Psoas muscle (tissue), 8 donors: ENCODE results near the gene TRUB1. TPM values are rescaled to one million over a fixed set of nuclear protein-coding genes. Genes with fewer than 3 reads are reported as not detected.

ENCODE experiments used
- ATAC-seq, 4 donors: fragments of 200-7000 bp; cut with Tn5 transposase; one replicate each; pipeline ENCODE4 v1.9.1; 2020; ENCODE audit warnings: moderate library complexity in 3 of 4, mild to moderate bottlenecking in 2 of 4
- DNase-seq, 2 donors: peaks; one replicate each; pipeline ENCODE4 v3.0.0-alpha.2; 2020
- H3K27ac ChIP-seq: fragments of 200-600 bp; one replicate; pipeline ENCODE4 v1.8.0; 2022
- H3K27me3 ChIP-seq, 3 donors: fragments of 200-600 bp in 1 of 3; one replicate each; pipeline versions ENCODE4 v1.6.1 to v1.8.0; 2013 to 2022; ENCODE audit warnings: low read length in 2 of 3, mild to moderate bottlenecking in 2 of 3, moderate library complexity in 1 of 3; ENCODE audit not compliant: insufficient read depth in 3 of 3
- H3K36me3 ChIP-seq, 2 donors: fragments of 200-600 bp in 1 of 2; one replicate each; pipeline versions ENCODE4 v1.6.1 to v1.8.0; 2013 to 2022; ENCODE audit warnings: low read depth in 1 of 2, mild to moderate bottlenecking in 1 of 2, moderate library complexity in 1 of 2; ENCODE audit not compliant: insufficient read depth in 1 of 2
- H3K4me1 ChIP-seq: fragments of 200-600 bp; one replicate; pipeline ENCODE4 v1.8.0; 2022
- H3K4me3 ChIP-seq: fragments of 200-600 bp; one replicate; pipeline ENCODE4 v1.8.0; 2022; ENCODE audit warnings: mild to moderate bottlenecking
- H3K9me3 ChIP-seq: fragments of 200-600 bp; one replicate; pipeline ENCODE4 v1.8.0; 2022
- CTCF ChIP-seq: fragments of 200-600 bp; IDR thresholded peaks from one replicate; pipeline ENCODE4 v1.8.0; 2022; ENCODE audit warnings: antibody characterized with exemption
- WGBS, 3 donors: extraction: QIAGEN DNeasy Blood & Tissue Kit; methylation state at CpG; one replicate each; pipeline versions ENCODE4 v1.1.6 to v1.1.7; 2013; 5-methylcytosine and 5-hydroxymethylcytosine counted together
- intact Hi-C, 2 donors: fragments of 100-400 bp; cut with DNase I; formaldehyde crosslinking; loops; one replicate each; pipeline versions ENCODE4 v1.11.0 to v1.14.2; 2022
- polyA plus RNA-seq, 3 donors: library from polyadenylated mRNA; stranded (reverse); fragments of 200-250 nt; gene quantifications; one replicate each; pipeline ENCODE4 v1.2.3, GENCODE V29; 2013
- total RNA-seq, 4 donors: library from RNA; stranded (reverse); fragmentation: NEBNext Ultra II Directional in 2 of 4; extraction: Animal tissue kit (Norgen Biotek cat#: 25700) in 2 of 4; gene quantifications; one replicate each; pipeline versions ENCODE4 v1.2.1 to v1.2.4, GENCODE V29; 2021 to 2023
- donor health status: healthy with polysubstance abuse.
- donor health status: DM: no; HTN: no; CAD: no; lungs with moderate emphysema.
- donor health status: Bipolar disorder and iron deficiency.
- donor health status: healthy.
- donor health status: DM: yes; HTN: yes; CAD: no.
- donor health status: DM: no; HTN: no; CAD: no.
- donor health status: DM: no; HTN: no; CAD: no.
- donor health status: DM: yes; HTN: yes; CAD: no.

The TRUB1 gene
- total and polyA plus RNA-seq, 7 donors: 3.3 to 8.9 (median 8.4) TPM

- Histone ChIP-seq H3K4me1 (peaks cover 12% of the 10 kb centered on the region), H3K9me3 (no peaks in the 10 kb centered on the region), H3K27ac (no peak overlapping the region), H3K27me3 (no peaks in the 10 kb centered on the region), H3K36me3 (no peaks in the 10 kb centered on the region), H3K4me3 (no peak overlapping the region)
- no peak for TF ChIP-seq CTCF
- intact Hi-C loops: no loop called here
- DNase-seq (no peak), ATAC-seq (no peak)
- 85 to 94% (median 90%) methylated on average over 4 of the region's 4 CpGs for WGBS, 3 donors
These were observed 58.5 kb downstream of the TRUB1 start for GRCh38 chr10:114996542-114996941.

GRCh38 chr10:114998993-114999392 is 61.0 kb downstream of the TRUB1 start:
- TF ChIP-seq CTCF: no peak
- no peaks in the 10 kb centered on the region for H3K27me3 ChIP-seq
- 94 to 97% (median 95%) methylated on average over 7 of the region's 7 CpGs for WGBS, 3 donors
- H3K4me1 ChIP-seq: peaks cover 14% of the 10 kb centered on the region
- H3K36me3 ChIP-seq: no peaks in the 10 kb centered on the region
- no peak for DNase-seq
- H3K4me3 ChIP-seq: no peak overlapping the region
- H3K9me3 ChIP-seq: no peaks in the 10 kb centered on the region
- no peak overlapping the region for H3K27ac ChIP-seq
- ATAC-seq: no peak
- intact Hi-C loops: no loop called here

- Histone ChIP-seq H3K4me1 (peaks cover 14% of the 10 kb centered on the region), H3K9me3 (no peaks in the 10 kb centered on the region), H3K27ac (peak overlapping the region; percentile 67), H3K36me3 (no peaks in the 10 kb centered on the region), H3K4me3 (peak overlapping the region; percentile 54), H3K27me3 (no peaks in the 10 kb centered on the region)
- intact Hi-C loops: no loop called here
- peak in 1 of 2 donors; percentile 18 for DNase-seq
- no peak for TF ChIP-seq CTCF
- WGBS, 3 donors: 19 to 24% (median 23%) methylated on average over 13 of the region's 13 CpGs
- peak; percentile 69 to 77 (median 74) for ATAC-seq
These were observed 63.7 kb downstream of the TRUB1 start for GRCh38 chr10:115001506-115002381.

GRCh38 chr10:115003396-115003795 is 65.4 kb downstream of the TRUB1 start:
- no peak for TF ChIP-seq CTCF
- H3K4me3 ChIP-seq: no peak overlapping the region
- H3K4me1 ChIP-seq: peaks cover 14% of the 10 kb centered on the region
- H3K9me3 ChIP-seq: no peaks in the 10 kb centered on the region
- no peak for DNase-seq
- intact Hi-C loops: no loop called here
- no peaks in the 10 kb centered on the region for H3K36me3 ChIP-seq
- WGBS, 3 donors: 92 to 98% (median 96%) methylated on average over 2 of the region's 2 CpGs
- no peak for ATAC-seq
- no peaks in the 10 kb centered on the region for H3K27me3 ChIP-seq
- H3K27ac ChIP-seq: no peak overlapping the region
